Activated gamma-delta T cell treated with anti-CD3 and anti-CD28 coated beads, Interleukin-2, amount 50 U/mL, for 16 hours (primary cell): ENCODE data around the gene CEBPE.

ENCODE experiments used
- DNase-seq: peaks from one replicate; pipeline ENCODE4 v3.0.0-alpha.2; 2020; ENCODE audit warnings: low read depth

Gene CEBPE

DNA sequence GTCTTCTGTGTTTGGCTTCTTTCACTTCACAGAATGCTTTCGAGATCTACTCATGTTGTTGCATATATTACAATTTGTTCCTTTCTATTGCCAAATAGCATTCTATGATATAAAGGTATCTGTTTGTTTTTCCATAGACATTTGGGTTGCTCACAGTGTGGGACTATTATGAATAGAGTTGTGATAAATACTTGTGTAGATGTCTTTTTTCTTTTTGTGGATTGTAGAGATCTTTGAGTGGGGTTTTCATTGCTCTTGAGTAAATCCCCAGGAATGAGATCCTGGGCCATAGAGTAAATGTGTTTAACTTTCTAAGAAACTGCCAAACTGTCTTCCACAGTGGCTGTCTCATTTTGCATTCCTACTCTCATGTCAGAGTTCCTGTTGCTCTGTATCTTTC is 24.9 kb upstream of the CEBPE start:
- no peak for DNase-seq

DNA sequence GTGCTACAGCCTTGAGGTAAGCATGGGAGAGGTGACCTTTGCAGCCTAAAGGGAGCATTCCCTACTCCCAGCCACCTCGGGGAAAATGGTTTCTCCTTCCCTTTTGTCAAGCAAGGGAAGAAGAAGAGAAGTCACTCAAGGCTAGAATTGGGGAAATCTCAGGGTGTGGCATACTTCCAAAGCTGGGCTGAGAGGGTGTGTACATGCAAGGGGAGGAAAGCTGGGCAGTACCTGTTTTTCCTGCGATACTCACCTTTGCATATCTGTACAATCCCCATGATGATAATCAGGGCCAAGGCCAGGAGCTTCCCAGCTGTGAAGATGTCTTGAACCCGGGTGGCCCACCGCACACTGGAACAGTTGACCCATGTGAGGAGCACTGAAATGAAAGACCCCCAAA is 23.8 kb upstream of the CEBPE start:
- DNase-seq = no peak

DNA sequence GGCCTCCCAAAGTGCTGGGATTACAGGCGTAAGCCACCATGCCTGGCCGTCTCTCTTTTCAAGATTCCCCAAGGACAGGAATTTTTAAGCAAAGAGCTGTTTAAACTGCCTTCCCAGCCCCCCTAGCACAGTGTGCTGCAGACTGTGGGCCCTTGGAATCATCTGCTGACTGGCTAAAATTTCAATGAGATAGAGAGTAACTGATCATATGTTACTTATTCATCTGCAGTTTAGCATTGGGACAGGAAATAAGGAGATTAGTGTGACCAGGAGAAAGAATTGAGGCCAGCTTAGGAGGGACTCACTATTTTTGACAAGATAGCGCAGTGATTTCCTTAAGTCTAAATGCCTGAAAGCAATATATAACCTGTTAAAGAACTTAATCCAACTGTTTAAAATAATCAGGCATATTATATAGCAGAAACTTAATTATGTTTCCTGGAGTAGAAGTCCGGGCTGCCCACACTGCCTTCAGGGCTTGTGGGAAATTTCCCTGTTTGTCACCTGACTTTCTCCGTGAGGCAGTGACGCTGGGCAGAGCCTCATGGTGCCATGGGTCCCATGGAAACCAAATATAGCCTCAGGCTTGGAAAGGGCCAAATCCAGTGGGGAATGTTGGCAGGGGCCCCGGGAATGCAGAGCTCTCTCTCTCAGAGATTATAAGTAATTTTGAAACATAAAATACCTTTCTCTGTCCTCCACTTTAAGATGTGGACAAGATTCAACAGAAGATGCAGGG is 22.8 kb upstream of the CEBPE start:
- no peak for DNase-seq

- no peak for DNase-seq
These were observed 21.3 kb upstream of the CEBPE start for GRCh38 chr14:23140371-23140770.

GRCh38 chr14:23139874-23140273 is 20.8 kb upstream of the CEBPE start:
- no peak for DNase-seq

DNA sequence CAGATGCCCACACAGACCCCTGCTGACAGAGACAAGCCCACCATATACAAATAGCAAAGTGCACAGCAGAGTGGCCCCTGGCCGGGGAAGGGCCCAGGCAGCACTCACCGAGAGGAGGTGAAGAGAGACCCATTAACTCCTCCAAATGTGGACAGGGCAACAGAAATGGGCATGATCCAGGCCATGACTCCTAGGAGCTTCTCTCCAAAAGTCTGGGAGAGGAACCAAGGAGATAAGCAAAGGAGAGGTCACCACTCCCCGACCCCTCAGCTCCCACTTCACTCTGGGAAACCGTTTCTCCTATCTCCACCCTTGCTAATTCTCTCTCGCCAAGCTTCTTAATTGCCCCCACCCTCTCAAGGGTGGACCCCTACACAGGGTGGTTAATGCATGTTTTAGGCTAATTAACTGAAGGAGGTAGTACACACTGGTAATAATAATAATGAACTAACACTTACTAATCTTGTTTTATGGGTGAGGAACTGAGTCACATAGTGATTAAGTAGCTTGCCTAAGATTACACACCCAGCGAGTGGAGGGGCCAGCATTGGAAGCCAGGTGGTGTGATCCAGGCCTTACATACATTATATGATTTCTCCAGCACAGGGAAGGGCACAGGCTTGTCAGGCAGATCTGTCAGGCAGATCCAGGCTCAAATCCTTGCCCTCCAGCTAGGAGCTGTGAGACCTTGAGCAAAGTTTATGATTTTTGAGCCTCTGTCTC is 18.9 kb upstream of the CEBPE start:
- no peak for DNase-seq

DNA sequence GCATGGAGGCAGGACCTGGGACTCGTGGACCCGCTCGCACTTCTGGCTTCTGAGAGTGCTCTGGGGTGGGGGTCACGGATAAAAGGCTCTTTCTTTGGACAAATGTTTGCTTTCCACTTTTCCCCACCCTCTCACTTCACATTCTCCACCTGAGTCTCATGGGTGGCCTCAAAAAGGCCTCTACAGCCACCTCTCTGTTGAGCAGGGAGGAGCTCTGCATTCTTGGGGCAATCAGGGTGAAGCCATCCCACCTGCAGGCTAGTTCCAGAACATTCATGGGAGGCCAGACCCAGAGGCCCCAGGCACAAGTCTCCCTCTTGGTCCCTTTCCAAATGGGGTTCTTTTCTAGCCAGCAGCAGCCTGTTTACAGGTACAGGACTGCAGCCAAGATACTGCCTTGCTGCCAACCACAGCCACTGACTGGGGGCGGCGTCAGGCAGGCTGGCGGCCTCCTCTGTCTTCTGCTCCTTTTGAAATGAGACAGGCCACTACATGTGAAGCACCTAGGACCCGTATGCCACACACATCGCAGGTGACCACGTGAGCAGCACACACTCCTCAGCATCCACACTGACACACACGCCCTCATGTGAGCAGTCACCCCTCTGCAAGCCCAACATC is 18.2 kb upstream of the CEBPE start:
- no peak for DNase-seq

DNA sequence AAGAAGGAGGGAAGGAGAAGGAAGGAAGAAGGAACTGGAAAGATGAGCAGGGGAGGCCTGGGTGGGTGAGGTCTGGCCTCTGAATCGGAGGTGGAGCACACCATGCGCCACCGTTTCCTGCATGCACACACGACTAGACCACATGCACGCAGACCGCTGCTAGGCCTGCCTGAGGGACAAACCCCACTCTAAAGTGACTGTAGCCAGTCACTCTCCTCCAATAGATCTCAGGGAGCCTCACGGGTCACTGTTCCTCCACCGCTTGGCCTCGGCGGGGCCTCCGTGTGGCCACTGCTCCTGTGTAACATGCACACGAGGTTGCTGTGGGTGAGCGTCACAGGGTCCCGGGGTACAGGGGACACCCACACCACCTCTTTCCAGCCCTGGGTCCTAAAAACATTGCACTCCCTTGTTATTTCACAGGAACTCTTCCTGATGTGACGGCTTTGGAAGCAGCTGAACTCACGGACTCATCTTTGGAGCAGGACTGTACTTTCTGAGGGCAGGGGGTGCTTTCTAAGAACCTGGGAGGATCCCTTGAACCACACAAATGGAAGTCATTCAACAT is 17.6 kb upstream of the CEBPE start:
- DNase-seq = no peak

- no peak for DNase-seq
These were observed 13.9 kb upstream of the CEBPE start for GRCh38 chr14:23132970-23133369.

- DNase-seq = no peak
These were observed 12.4 kb upstream of the CEBPE start for GRCh38 chr14:23131482-23131881.

- DNase-seq = no peak
These were observed 11.8 kb upstream of the CEBPE start for GRCh38 chr14:23130871-23131270.

DNA sequence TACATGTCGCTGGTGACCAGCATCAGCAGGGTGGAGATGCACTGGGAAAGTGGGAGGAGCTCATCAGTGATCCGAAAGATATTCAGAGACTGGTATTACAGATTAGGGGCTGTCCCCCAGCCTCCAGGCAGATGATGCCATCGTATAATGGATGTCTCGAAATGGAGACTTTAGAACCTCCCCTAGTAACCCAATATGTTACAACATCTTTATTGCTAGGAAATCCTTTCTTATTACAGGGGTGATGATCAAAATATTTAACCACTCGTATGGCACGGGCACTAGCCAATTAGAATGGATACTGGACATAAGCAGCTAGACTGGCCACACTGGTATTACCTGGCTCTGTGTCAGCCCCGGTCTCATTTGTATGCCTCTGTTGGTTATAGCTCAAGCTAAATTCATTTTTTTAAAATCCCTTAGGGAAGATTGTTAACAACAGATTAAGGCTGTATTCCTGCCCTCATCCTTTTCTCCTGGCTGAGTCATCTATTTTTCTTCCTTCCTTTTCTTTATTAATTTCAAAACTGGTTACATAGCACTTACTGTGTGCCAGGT is 10.8 kb upstream of the CEBPE start:
- no peak for DNase-seq

- no peak for DNase-seq
These were observed 10.1 kb upstream of the CEBPE start for GRCh38 chr14:23128969-23129758.

GRCh38 chr14:23127861-23128260 is 8.8 kb upstream of the CEBPE start:
- DNase-seq = no peak

DNA sequence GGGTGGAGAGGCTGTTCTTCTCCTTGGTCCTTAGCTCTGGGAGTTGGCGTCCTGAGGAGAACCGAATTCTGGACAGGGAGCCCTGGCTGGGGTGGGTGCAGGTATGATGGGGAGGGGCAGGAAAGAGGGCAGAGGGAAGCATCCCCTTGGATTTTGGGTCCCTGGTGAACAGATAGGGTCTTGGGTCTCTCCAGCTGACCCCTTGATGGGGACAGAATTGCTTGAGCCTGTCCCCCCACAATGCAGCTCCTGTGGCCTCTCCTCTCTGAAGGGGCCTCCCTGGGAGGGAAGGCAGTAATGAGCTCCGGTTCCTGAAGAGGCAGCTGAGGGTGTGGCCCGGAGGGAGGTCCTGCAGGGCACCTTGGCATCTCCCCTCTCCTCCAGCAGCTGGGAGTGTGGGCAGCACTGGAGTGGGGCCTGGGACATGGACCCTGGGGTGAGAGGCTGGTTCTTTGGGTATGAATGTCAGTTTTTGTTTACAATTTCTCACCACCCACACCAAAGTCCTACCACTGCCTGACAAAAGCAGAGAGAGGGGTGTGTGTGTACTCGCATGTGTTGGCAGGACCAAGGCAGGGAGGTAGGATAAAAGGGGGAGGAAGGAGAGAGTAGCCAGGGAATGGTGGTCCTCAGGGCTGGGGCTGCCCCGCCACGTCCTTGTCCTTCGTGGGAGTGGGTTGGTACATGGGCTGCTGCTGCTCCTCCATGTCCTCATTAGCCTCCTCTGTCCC is 7.7 kb upstream of the CEBPE start:
- no peak for DNase-seq

GRCh38 chr14:23125933-23126524 is 7.0 kb upstream of the CEBPE start:
- no peak for DNase-seq

DNA sequence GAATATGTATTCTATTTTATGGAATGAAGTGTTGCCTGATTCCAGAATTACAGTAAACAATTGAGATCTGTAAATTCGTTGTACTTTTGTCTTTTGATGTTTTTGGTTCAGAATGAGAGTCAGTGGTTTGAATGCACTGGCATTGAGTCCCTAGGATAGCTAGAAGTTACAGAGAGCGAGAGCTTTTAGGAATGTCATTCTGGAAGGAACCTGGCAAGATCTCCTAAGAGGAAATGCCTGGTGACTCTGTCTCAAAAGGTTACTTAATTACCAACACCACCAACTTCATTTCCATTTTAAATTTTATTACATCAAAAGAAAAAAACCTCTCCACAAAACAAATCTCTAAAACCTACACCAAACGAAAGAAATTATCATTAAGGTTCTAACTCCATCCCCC is 6.0 kb upstream of the CEBPE start:
- DNase-seq = no peak

DNA sequence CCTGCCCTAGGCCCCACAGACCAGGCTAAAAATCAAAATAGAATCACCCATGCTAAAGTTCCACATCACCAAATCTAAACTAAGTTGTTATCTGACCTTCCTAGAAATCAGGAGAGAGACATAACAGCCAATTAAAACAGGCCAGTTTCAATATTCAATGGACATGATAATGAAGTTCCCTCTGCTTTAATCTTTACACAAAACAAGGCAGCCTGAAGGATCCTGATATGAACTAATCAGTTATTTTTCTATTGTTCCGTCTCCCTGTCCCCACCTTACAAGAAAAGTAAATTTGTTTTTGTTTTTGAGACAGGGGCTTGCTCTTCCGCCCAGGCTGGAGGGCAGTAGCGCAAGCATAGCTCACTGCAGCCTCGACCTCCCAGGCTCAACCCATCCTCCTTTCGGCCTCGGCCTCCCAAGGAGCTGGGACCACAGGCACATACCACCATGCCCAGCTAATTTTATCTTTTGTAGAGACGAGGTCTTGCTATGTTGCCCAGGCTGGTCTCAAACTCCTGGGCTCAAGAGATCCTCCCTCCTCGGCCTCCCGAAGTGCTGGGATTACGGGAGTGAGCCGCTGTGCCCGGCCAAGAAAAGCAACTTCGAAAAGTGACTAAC is 5.4 kb upstream of the CEBPE start:
- no peak for DNase-seq

GRCh38 chr14:23123419-23123818 is 4.4 kb upstream of the CEBPE start:
- DNase-seq = no peak

DNA sequence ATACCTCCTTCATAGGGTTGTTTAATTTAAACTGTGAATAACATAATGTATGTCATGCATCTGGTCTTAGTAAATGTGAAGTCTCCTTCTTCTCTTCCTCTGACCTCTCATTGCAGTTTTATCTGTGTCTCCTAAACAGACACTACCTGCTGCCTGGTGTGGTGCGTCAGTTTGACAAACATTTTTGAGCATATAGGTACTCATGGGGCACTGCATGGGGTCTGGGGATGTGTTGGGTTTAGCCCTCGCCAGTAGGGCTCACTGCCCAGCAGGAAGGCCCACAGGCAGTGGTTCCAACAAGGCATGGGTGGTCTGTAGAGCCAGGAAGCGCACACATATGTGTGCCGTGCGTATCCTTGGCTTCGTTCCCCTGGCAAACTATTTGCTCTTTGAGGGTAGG is 3.0 kb upstream of the CEBPE start:
- DNase-seq = no peak
